ENCODE data around the gene PDIA6. TPM values are rescaled to one million over a fixed set of nuclear protein-coding genes. Genes with fewer than 3 reads are reported as not detected.

The PDIA6 gene
- total and polyA plus RNA-seq, 12 donors = 28.6 to 544 (median 142) TPM

- peak in 1 of 7 donors; percentile 29 for DNase-seq
- 93 to 98% (median 96%) methylated on average over 11 of the region's 11 CpGs for whole genome bisulfite sequencing, 4 donors
Measured at GRCh38 chr2:10780491-10780820, 32.1 kb downstream of the PDIA6 start.

GRCh38 chr2:10779776-10780490 lies 32.7 kb downstream of the PDIA6 start:
- peak in 1 of 7 donors; percentile 34 for DNase-seq
- Histone ChIP-seq H3K9me3 (replicated peaks in 1 of 3) (no peaks in the 10 kb centered on the region), H3K4me3 (no peak overlapping the region), H3K27ac (no peak overlapping the region), H3K4me1 (replicated peaks in 1 of 2) (peaks cover 4 to 5% of the 10 kb centered on the region in 2 donors), H3K36me3 (replicated peaks in 1 of 2) (peaks cover 0 to 64% of the 10 kb centered on the region in 2 donors), H3K27me3 (no peaks in the 10 kb centered on the region)
- intact Hi-C loops (cut with DNase I) = no loop called here
- WGBS, 4 donors = 90 to 97% (median 93%) methylated on average over 23 to 25 of the region's 25 CpGs
- TF ChIP-seq, protein P1, sequence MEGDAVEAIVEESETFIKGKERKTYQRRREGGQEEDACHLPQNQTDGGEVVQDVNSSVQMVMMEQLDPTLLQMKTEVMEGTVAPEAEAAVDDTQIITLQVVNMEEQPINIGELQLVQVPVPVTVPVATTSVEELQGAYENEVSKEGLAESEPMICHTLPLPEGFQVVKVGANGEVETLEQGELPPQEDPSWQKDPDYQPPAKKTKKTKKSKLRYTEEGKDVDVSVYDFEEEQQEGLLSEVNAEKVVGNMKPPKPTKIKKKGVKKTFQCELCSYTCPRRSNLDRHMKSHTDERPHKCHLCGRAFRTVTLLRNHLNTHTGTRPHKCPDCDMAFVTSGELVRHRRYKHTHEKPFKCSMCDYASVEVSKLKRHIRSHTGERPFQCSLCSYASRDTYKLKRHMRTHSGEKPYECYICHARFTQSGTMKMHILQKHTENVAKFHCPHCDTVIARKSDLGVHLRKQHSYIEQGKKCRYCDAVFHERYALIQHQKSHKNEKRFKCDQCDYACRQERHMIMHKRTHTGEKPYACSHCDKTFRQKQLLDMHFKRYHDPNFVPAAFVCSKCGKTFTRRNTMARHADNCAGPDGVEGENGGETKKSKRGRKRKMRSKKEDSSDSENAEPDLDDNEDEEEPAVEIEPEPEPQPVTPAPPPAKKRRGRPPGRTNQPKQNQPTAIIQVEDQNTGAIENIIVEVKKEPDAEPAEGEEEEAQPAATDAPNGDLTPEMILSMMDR (IDR thresholded peaks at IDR 0.05) = no peak
- TF ChIP-seq POLR2A (IDR thresholded peaks at IDR 0.05) = no peak

More at GRCh38 chr2:10780491-10780820, 32.1 kb downstream of the PDIA6 start:
- H3K36me3 ChIP-seq (replicated peaks in 1 of 2) = peaks cover 0 to 69% of the 10 kb centered on the region in 2 donors
- H3K4me3 ChIP-seq = no peak overlapping the region
- H3K27me3 ChIP-seq = no peaks in the 10 kb centered on the region
- TF ChIP-seq POLR2A (IDR thresholded peaks at IDR 0.05) = no peak
- TF ChIP-seq, protein P1 (IDR thresholded peaks at IDR 0.05) = no peak
- intact Hi-C loops (cut with DNase I) = no loop called here
- H3K9me3 ChIP-seq (replicated peaks in 1 of 3) = no peaks in the 10 kb centered on the region
- no peak overlapping the region for H3K27ac ChIP-seq
- peaks cover 0 to 5% of the 10 kb centered on the region in 2 donors for H3K4me1 ChIP-seq (replicated peaks in 1 of 2)

- Histone ChIP-seq H3K4me1 (replicated peaks in 1 of 2) (peaks cover 10 to 11% of the 10 kb centered on the region in 2 donors), H3K9me3 (replicated peaks in 1 of 3) (no peaks in the 10 kb centered on the region), H3K27ac (no peak overlapping the region), H3K4me3 (no peak overlapping the region), H3K27me3 (no peaks in the 10 kb centered on the region), H3K36me3 (replicated peaks in 1 of 2) (peaks cover 0 to 52% of the 10 kb centered on the region in 2 donors)
- intact Hi-C loops (cut with DNase I) = no loop called here
- DNase-seq = peak in 1 of 7 donors; percentile 13
- TF ChIP-seq, protein P1 (IDR thresholded peaks at IDR 0.05) = no peak
- TF ChIP-seq POLR2A (IDR thresholded peaks at IDR 0.05) = no peak
- 93 to 96% (median 94%) methylated on average over 12 of the region's 12 CpGs for WGBS, 4 donors
Measured at GRCh38 chr2:10778724-10779115, 33.9 kb downstream of the PDIA6 start.

DNA sequence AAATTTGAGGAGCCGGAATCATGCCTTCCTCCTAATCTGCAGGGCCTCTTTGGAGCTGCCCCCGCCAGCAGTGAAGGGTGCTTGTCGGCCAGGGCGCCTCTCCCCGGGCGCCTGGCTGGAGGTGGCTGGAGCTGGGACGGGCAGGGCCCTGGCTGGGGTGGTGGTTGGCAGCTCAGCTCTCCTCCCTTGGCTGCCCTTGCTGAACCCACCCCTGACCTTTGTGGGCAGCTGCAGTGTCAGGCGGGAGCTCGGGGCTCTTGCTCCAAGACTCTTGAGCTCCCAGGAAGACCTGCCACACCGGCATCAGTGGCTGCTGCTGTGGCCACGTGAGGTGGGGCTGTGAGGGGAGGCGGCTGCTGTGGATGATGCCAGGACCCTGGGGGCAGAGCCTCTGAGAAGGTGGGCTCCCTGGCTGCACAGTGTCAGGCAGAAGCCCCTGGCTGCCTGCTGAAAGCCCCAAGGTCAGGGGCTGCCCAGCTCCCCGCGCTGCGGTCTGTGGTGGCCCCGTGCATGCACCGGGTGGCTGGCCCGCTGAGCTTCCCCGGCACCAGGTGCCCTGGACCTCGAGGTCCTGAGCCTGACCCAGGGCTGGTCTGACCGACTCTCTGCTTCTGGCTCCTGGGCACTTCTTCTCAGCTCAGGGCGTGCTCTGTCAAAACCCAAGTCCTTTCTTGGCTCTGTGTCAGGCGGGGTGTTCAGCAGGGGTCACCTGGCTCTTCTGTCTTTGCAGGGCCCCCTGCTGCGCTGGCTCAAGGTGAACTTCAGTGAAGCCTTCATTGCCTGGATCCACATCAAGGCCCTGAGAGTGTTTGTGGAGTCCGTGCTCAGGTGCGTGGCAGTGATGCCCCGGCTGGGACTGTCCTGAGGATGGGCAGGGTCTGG lies 34.5 kb downstream of the PDIA6 start:
- no peaks in the 10 kb centered on the region for H3K9me3 ChIP-seq (replicated peaks in 1 of 3)
- TF ChIP-seq, protein P1 (IDR thresholded peaks at IDR 0.05) = no peak
- TF ChIP-seq POLR2A (IDR thresholded peaks at IDR 0.05) = no peak
- H3K4me1 ChIP-seq (replicated peaks in 1 of 2) = peaks cover 7 to 11% of the 10 kb centered on the region in 2 donors
- DNase-seq = no peak
- intact Hi-C loops (cut with DNase I) = no loop called here
- peaks cover 0 to 46% of the 10 kb centered on the region in 2 donors for H3K36me3 ChIP-seq (replicated peaks in 1 of 2)
- H3K4me3 ChIP-seq = no peak overlapping the region
- WGBS, 4 donors = 83 to 100% (median 89%) methylated on average over 5 to 27 of the region's 27 CpGs
- no peaks in the 10 kb centered on the region for H3K27me3 ChIP-seq
- H3K27ac ChIP-seq = no peak overlapping the region
